HG03095 (cell line): ENCODE results near the gene MLEC.
"Not testable (repeated sequence)": the region's sequence is repeated elsewhere in the genome, so short reads cannot be mapped to it uniquely, and the experiment has no call there.

Experiments
- ATAC-seq: cut with Tn5 transposase; IDR thresholded peaks from one replicate; pipeline ENCODE4 v1.9.1; 2021; ENCODE audit warnings: moderate library complexity; ENCODE audit not compliant: unreplicated experiment

The MLEC gene

DNA sequence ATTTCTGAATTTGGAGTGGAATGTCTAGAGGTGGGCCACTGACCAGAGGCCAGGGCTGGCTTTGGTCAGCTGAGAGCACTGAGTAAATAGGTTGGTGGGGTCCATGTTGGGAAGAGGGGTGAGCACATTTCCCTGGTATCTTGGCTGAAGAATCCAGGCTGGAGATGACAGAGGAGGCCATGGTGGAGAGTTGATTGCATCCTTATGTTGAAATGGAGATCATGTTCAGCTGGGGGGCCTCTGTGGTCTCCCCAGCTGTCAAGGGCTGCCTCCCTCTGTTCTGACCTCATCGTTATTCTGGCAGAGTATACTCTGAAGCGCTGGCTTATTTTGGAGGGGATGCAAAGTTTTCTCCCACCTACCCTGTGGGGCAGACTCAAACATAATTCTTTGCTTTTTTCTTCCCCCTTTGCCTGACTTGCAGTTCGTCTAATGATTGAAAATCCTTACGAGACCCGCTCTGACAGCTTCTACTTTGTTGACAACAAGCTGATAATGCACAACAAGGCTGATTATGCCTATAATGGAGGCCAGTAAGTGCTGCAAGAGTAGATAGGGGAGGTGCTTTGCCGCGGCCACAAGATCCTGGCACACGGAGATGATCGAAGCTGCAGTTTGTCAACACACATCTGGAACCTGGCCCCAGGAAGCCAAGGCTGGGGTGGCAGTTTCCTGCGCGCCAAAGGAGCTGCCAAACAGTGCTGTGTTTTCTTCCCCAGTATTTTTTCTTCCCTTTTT lies 32.7 kb downstream of the MLEC start:
- ATAC-seq: no peak

DNA sequence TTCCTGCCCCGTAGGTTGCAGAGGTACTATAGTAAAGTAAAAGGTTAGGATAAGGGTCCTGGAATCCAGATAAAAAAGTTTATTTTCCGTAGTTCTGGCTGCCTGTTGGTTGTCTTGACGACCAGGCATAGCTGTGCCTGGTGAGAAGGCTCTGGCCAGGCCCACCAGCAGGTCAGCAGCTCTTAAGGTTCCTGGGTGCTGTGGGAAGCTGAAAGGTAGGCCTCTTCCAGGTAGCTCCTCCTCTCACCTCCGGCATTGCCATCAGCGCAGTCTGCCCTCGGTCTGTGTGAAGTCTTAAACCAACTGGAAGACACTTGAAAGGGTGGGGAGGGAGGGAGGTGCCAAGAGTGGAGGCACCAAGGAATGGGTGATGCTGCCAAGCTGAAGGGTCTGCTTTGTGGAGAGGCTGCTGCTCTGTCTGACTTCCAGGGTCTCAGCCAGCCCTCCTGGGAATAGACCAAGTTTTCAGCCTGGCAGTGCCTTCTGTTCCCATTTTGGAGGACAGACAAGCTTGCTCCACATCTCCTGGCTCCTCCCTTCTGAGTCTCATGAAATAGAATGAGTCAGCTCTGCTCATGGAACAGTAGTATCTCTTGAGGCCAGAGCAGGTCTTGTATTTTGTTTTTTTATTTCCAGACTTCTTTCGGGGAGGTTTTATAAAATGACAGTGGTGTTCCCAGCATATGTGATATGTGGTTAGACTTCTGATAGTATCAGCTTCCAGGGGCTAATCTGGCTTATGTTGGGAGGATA lies 33.5 kb downstream of the MLEC start:
- no peak for ATAC-seq

DNA sequence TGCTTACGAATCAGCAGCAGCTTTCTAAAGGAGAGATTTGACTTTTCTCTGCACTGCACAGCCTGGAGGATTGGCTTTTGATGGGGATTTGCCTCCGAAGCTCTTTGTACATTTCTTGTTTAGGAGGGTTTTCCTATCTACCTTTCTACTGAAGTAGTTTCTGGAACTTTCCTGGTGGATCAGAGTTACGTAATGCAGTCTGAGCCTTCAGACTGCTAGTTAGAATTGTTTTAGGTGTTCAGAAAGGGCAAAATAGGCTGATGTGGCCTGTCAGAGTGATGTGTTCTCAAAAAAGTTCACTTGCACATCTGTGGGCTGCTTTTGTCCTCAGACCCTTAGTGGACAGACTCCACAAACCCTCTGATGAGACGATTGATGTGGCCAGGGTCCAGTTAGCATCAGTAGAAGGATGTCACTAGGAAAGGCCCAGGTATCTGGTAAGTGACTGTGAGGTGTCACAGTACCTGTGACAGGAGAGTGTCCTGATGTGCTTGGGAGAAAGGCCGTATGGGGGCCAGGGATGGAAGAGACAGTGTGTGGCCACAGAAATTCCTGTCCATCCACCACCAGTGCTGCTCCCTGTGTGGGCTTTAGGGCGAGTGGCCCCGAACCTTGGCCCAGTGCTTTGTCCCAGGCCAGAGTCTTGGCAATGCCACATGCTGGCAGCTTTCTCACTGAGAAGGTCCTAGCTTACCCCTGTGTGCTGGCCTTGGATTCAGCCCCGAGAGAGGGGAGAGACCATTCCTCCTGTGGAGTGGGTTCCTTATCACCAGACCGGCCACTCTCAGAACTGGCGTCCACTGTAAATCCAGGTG lies 34.2 kb downstream of the MLEC start:
- no peak for ATAC-seq

DNA sequence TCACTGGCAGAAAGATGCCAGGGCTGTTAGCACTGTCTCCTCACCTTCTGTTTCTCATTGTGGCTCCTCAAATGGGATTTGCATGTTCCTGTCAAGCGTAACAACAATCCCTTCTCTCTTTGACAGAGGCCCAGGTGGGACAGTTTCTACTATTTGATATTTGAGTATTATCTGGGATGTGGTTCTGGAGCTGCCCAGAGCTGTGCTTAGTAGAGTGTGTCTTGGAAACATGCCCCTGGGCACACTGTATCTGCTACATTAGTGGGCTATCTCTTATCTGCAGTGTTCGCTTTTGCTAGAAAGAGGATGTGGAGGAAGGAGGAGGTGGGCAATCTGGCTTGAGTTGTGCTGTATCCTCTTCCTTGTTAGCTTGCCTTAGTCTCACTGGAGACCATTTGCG lies 34.9 kb downstream of the MLEC start:
- ATAC-seq: no peak

DNA sequence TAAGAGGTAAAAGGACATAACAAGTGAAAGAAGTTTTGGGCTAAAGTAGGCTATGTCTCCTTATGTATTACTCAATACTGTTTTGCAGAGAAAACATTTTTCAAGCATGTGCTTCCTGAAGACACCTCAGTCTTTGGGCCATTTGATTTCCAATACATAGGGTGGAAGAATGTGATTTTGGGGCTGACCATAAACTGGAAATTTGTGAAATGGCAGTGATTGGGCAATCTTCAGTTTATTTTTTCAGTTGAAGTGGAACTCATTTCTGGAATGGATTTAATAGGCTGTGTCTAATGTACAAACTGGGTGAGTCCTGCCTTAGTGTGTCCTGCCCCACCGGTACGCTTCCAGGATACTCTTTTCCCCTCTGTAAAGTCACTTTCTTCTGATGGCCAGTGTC lies 35.8 kb downstream of the MLEC start:
- ATAC-seq: no peak

DNA sequence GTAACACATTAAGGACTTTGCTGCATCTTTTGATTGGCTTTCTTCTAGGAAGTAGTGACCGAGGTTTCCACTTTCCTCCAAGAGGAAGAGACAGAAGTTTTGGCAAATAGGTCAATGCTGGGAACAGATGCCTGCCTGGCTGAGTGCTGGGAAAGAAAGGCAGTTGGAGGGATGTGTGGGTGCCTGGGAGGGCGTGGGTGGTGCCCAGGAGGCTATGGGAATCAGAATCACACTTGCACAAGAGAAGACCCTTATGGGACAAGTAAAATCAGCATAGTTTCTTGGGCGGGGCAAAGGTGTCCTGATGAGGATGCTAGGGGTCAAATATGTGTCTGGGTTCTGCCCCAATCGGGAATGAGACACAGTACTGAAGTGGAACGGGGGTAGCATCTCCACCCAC lies 37.8 kb downstream of the MLEC start:
- ATAC-seq: no peak

DNA sequence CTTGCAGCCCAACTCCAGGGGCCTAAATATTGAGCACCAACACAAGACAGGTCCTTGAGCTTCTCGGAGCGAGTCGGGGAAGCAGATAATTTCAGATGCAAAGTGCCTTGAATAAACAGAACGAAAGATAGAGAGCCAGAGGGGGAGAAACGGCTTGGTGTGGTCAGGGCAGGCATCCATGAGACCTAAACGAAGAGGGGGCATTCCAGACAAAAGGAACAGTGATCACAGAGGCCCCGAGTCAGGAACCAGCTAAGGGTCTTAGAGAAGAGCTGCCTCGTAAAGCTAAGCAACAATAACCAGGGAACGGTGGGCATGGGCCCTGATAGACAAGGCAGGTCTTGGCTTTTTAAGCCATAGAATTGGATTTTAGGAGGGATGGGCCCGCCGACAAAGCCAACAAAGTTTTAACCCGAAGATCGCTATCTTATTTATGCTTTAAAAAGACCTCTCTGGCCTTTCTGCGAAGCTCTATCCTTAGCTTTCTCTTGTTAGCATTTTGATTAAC lies 38.3 kb downstream of the MLEC start:
- ATAC-seq: no peak

DNA sequence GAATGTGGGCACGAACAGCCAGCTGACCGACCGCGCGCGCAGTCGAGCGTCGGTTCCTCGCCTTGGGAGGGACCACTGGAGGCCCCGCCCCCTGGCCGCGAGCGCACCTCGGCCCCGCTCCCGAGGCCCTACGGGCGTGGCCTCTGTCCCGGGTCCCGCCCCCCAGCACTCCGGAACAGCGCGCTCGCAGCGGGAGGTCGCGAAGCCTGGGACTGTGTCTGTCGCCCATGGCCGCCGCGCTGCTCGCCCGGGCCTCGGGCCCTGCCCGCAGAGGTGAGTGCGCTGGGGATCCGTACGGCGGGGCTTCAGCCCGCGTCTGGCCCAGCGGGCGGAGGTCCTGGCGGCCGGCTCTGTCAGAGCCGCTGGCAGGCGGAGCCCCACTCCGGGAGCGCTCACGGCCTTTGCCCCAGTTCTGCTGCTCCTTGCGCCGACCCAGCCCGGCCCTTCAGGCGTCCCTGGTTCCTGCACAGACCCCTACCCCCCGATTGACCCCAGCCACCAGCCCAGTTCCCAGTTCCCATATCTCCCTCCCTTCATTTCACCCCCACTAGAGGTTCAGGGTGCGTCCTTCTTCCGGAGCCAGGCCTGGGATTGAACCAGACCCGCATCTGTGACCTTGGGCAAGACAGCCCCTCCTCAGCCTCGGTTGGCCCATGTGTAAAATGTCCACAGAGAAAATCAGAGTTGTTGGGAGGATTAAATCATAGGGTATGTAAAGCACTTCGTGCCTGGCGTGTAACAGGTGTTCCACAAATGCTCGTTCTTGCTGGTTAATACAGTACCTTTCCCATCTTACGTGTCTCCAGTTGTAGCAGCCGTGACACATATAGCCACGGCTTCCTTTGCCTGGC lies 38.9 kb downstream of the MLEC start, which contains the start of gene ACADS:
Gene ACADS (plus strand): TSS at position 168 of the 851 bp plus-strand sequence. CDS start 60 bp downstream, at position 228.
- ATAC-seq: peak; percentile 95

DNA sequence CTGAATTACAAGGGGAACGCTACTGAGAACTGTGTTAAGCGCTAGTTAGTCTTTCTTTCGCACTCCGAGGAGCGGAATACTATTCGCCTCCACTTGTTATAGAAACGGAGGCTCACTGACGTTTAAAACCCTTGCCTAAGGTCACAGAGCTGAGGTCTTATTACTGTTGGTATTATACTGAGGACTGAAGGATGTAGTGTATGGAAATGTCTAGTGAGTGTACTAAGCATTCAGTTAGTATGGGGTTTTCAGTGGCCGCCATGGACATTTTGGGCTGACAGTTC lies 39.5 kb downstream of the MLEC start:
- ATAC-seq: no peak

DNA sequence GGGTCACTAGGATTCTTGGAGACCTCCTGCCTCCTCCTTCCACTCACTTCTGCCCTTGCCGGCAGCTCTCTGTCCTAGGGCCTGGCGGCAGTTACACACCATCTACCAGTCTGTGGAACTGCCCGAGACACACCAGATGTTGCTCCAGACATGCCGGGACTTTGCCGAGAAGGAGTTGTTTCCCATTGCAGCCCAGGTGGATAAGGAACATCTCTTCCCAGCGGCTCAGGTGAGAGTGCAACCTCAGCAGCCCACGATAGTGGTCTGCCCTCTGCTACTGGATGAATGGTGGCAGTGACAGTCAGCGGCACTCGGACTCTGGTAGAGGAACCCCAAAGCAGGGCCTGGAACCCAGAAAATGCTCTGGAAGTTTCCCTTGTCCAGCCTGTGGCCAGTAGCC lies 40.0 kb downstream of the MLEC start:
- ATAC-seq: no peak

DNA sequence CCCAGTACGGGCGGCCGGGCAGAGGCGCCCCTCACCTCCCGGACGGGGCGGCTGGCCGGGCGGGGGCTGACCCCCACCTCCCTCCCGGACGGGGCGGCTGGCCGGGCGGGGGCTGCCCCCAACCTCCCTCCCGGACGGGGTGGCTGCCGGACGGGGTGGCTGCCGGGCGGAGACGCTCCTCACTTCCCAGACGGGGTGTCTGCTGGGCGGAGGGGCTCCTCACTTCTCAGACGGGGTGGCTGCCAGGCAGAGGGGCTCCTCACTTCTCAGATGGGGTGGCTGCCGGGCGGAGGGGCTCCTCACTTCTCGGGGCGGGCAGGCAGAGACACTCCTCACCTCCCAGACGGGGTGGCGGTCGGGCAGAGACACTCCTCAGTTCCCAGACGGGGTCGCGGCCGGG lies 45.2 kb downstream of the MLEC start:
- ATAC-seq: not testable (repeated sequence)

DNA sequence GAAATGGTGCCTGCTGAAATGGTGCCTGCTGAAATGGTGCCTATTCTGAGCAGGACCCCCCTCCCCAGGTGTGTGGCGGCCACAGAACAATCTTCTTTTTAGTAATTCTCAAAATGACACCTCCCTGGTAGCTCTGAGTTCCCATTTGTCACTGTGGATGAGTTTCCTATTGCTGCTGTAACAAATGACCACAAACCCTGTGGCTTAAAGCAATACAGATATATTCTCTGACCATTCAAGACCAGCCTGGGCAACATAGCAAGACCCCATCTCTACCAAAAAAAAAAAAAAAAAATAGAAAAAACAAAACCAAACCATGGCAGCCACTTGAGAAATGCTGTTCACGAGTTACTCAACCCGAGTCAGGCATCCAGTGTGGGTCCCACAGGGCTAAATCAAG lies 46.6 kb downstream of the MLEC start:
- no peak for ATAC-seq

DNA sequence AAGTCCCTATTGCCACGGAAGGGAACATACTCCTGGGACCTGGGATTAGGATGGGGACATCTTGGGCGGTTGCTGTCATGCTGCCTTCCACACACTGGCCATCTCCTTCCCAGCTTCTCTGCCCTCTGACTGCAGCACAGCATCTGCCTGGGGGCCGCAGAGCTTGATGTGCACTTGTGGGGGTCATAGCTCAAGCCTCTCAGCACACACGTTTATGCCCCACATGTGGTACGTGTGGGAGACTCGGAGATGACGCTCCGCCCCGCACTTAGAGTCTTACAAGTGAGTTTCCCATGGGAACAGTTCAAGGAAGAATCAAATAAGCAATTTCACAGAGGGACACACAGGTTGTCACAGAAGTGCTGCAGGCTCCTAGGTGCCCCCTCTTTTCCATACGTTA lies 47.3 kb downstream of the MLEC start:
- ATAC-seq: no peak

DNA sequence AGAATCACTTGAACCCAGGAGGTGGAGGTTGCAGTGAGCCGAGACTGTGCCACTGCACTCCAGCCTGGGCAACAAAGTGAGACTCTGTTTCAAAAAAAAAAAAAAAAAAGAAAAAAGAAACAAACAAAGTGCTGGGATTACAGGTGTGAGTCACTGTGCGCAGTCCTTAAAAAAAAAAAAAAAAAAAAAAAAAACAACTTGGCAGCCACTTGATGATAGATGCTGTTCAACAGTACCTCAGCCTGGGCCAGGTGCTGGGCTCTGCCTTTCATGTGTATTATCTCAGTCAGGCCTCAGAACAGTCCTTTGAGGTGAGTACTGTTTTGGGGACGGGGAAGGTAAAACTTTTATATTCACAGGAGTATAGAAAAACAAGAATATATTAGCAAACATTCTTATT lies 48.2 kb downstream of the MLEC start:
- ATAC-seq: no peak

DNA sequence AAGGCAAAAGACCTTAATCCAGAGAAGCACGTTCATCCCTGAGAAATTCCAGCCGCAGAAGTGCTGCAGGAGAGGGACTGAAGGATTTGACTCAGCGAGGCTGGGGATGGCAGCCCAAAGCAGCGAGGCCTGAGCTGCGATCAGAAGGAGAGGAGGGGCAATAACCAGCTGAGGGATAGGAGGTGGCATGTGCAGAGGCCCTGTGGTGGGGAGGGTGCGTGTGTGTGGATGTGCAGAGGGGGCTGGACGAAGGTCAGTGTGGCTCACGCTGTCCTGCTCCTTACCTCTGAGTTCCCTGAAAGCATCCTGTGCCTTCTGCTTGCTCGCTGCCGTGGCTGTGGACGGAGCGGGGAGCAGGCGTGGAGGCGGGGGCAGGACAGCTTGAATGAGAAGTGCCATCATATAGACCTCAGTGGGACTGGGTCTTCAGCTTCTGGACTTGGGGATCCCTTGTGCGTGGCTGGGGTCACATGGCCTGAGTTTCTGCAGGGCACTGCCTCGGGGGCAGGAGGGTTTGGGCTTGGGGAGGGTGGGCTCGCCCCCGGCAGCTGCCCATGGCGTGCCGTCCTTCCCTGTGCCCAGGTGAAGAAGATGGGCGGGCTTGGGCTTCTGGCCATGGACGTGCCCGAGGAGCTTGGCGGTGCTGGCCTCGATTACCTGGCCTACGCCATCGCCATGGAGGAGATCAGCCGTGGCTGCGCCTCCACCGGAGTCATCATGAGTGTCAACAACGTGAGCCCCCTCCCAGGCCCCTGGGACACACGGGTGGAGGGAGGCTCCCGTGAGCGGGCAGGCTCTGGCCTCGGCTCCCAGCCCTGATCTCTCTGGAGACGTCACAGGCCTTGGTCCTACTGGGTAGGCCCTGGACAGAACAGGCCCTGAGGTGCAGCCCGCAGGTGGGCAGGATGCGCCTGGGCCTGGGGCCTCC lies 49.7 kb downstream of the MLEC start:
- ATAC-seq: no peak

DNA sequence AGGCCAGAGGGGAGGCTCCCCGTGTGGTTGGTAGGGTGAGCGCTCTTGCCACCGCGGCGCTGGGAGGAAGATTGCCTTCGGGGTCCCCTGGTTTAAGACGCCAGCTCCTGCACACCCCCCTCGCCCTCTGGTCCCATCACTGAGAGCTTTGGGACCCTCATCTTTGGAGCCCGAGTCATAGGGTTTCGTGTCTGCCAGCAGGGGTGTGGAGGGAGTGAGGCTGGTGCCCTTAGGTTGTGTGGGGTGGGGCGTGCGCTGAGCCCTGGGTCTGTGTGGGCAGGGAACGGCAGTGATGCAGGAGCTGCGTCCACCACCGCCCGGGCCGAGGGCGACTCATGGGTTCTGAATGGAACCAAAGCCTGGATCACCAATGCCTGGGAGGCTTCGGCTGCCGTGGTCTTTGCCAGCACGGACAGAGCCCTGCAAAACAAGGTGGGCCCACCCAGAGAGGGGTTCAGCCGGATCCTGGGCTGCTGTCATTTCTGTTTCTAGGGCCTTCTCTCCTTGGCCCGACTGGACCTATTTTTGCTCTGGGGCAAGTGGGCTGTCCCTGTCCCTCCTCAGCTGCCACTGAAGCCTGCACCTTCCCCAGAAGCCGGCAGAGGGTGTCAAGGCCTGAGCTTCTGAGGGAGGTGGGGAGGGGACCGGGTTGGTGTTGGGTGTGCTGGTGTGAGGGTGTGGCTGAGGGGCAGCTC lies 50.8 kb downstream of the MLEC start:
- no peak for ATAC-seq

DNA sequence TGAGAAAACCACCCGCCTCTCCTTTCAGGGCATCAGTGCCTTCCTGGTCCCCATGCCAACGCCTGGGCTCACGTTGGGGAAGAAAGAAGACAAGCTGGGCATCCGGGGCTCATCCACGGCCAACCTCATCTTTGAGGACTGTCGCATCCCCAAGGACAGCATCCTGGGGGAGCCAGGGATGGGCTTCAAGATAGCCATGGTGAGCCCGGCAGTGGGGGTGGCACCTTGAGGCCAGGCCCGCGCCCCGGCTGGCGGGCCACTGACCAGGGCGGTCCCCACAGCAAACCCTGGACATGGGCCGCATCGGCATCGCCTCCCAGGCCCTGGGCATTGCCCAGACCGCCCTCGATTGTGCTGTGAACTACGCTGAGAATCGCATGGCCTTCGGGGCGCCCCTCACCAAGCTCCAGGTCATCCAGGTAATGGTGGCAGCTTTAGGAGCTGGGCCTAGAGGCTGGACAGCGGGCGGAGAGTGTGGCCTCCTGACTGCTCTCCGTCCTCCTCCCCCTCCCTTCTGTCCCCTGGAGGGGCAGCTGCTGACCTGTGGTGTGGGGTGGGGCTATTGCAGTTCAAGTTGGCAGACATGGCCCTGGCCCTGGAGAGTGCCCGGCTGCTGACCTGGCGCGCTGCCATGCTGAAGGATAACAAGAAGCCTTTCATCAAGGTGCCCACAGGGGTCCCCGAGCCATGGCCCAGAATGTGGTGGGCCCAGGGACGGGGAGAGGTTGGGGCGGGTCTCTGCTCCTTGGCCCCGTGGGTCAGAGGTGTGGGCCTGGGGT lies 51.5 kb downstream of the MLEC start:
- ATAC-seq: no peak

DNA sequence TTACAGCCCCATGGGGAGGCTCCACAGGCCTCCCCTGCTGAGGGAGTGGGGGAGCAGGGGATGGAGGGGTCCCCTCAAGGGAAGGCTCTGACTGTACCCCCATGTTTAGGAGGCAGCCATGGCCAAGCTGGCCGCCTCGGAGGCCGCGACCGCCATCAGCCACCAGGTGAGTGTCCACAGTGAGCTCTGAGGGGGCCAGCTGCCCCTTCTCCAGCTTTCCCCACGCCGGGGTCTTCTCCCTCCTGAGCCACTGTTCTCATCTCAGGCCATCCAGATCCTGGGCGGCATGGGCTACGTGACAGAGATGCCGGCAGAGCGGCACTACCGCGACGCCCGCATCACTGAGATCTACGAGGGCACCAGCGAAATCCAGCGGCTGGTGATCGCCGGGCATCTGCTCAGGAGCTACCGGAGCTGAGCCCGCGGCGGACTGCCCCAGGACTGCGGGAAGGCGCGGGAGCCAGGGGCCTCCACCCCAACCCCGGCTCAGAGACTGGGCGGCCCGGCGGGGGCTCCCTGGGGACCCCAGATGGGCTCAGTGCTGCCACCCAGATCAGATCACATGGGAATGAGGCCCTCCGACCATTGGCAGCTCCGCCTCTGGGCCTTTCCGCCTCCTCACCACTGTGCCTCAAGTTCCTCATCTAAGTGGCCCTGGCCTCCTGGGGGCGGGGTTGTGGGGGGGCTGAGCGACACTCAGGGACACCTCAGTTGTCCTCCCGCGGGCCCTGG lies 52.2 kb downstream of the MLEC start:
- no peak for ATAC-seq
